Tibial nerve (tissue), 4 donors: Measurements from ENCODE around the gene MTMR3. TPM values are rescaled to one million over a fixed set of nuclear protein-coding genes. Genes with fewer than 3 reads are reported as not detected.

ENCODE experiments used
- DNase-seq, 2 donors: peaks; one replicate each; pipeline ENCODE4 v3.0.0-alpha.2; 2019; ENCODE audit warnings: low spot score in 2 of 2
- H3K27ac ChIP-seq, 4 donors: fragments of 200-600 bp; sonication (generic) in 3 of 4; one replicate each; pipeline ENCODE4 v1.5.1; 2017 to 2019; ENCODE audit warnings: mild to moderate bottlenecking in 1 of 4
- H3K27me3 ChIP-seq, 2 donors: fragments of 200-600 bp; sonication (generic) in 1 of 2; one replicate each; pipeline versions ENCODE4 v1.5.1 to v1.6.0; 2017 to 2019
- H3K36me3 ChIP-seq, 3 donors: fragments of 200-600 bp; sonication (generic); one replicate each; pipeline ENCODE4 v1.5.1; 2018 to 2019
- H3K4me1 ChIP-seq, 4 donors: fragments of 200-600 bp; sonication (generic) in 3 of 4; one replicate each; pipeline ENCODE4 v1.5.1; 2017 to 2019
- H3K4me3 ChIP-seq, 4 donors: fragments of 200-600 bp; sonication (generic) in 3 of 4; one replicate each; pipeline ENCODE4 v1.5.1; 2017 to 2019; ENCODE audit warnings: mild to moderate bottlenecking in 1 of 4, moderate library complexity in 1 of 4
- H3K9me3 ChIP-seq, 4 donors: fragments of 200-600 bp; sonication (generic) in 3 of 4; one replicate each; pipeline ENCODE4 v1.5.1; 2017 to 2019
- EP300 ChIP-seq, 2 donors: sonication (generic); formaldehyde crosslinking; IDR thresholded peaks; one replicate each; pipeline ENCODE4 v1.6.1; 2017; ENCODE audit warnings: antibody characterized with exemption in 2 of 2, mild to moderate bottlenecking in 1 of 2
- POLR2A ChIP-seq, 2 donors: fragments of 450-650 bp; IDR thresholded peaks; one replicate each; pipeline ENCODE4 v1.6.1; 2017; ENCODE audit warnings: antibody characterized with exemption in 2 of 2, mild to moderate bottlenecking in 2 of 2, moderate library complexity in 2 of 2
- WGBS, 2 donors: methylation state at CpG; one replicate each; pipeline ENCODE4 v1.1.5; 2018; 5-methylcytosine and 5-hydroxymethylcytosine counted together
- total RNA-seq, 4 donors: library from RNA; depleted of rRNA; stranded (reverse); fragments of >200 nt; gene quantifications; one replicate each; pipeline ENCODE4 v1.1.0, GENCODE V29; 2016
- TF ChIP-seq, protein P1 (sequence below), 5 experiments: fragments of 200-600 bp in 3 of 5; fragments of 450-650 bp in 2 of 5; sonication (generic) in 3 of 5; IDR thresholded peaks; one replicate each; pipeline ENCODE4 v1.5.1; 2016 to 2019; ENCODE audit warnings: antibody characterized with exemption in 5 of 5, mild to moderate bottlenecking in 3 of 5, moderate library complexity in 2 of 5

Gene MTMR3
- total RNA-seq, 4 donors from 2014 or later = 56.1 to 91.2 (median 74.5) TPM

DNA sequence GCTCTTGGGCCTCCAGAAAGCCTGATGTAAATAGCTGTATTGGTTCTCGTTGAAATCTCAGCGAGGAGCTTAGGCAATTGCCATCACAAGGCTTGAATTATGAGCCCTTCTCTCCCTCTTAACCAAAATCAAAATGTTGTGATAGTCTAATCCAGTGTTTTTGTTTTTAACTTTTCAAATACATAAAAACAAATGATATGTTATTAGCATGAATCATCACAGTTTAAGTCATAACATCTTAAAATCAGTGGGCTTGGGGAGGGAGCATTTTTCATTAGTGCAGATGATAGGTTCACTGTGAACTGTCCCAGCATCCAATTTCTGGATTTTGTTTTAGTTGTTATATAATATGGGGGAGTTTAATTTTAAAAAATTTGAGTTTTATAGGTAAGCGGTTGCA is 148.4 kb downstream of the MTMR3 start:
- Histone ChIP-seq H3K36me3 (peaks cover 0 to 30% (median 3%) of the 10 kb centered on the region in 3 donors), H3K9me3 (no peaks in the 10 kb centered on the region), H3K27me3 (no peaks in the 10 kb centered on the region), H3K4me3 (no peak overlapping the region), H3K27ac (no peak overlapping the region), H3K4me1 (peaks cover 0 to 70% (median 20%) of the 10 kb centered on the region in 4 donors)
- 92% methylated on average over 3 of the region's 3 CpGs for WGBS, 2 donors
- DNase-seq = no peak
- no peak for TF ChIP-seq POLR2A (IDR thresholded peaks at IDR 0.05)
- TF ChIP-seq, protein P1, sequence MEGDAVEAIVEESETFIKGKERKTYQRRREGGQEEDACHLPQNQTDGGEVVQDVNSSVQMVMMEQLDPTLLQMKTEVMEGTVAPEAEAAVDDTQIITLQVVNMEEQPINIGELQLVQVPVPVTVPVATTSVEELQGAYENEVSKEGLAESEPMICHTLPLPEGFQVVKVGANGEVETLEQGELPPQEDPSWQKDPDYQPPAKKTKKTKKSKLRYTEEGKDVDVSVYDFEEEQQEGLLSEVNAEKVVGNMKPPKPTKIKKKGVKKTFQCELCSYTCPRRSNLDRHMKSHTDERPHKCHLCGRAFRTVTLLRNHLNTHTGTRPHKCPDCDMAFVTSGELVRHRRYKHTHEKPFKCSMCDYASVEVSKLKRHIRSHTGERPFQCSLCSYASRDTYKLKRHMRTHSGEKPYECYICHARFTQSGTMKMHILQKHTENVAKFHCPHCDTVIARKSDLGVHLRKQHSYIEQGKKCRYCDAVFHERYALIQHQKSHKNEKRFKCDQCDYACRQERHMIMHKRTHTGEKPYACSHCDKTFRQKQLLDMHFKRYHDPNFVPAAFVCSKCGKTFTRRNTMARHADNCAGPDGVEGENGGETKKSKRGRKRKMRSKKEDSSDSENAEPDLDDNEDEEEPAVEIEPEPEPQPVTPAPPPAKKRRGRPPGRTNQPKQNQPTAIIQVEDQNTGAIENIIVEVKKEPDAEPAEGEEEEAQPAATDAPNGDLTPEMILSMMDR (IDR thresholded peaks at IDR 0.05) = no peak
- no peak for TF ChIP-seq EP300 (IDR thresholded peaks at IDR 0.05)

DNA sequence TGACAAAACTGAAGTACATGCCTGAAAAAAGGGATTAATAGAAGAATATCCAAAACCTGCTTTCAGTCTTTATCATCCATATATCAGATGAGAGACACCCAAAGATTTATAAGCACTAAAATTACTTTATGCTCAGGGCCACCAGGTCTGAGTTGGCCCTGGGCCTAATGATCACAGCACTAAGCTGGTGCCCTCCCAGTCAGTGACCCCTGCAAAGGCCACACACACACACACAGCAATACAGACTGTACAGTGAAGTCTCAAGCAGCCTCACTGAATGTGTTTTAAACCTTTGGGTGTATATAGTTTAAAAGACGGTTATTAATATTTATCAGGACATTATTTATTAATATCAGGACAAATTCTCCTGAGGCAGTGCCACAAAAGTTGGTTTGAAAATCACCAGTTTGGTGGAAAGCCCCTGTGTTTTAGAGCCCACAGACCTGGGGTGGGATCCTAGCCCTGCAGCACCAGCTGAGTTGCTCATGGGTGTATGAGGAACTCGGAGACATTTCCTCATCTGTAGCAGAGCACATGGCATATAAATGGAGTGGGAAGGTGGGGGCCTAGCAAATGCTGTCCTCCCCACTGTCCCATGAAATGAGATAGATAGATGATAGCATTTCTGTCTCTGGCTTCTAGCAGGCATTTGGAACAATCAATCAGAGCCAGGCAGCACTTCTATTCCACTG is 148.9 kb downstream of the MTMR3 start:
- peaks cover 0 to 64% (median 19%) of the 10 kb centered on the region in 4 donors for H3K4me1 ChIP-seq
- no peaks in the 10 kb centered on the region for H3K9me3 ChIP-seq
- H3K4me3 ChIP-seq = no peak overlapping the region
- TF ChIP-seq, protein P1 (IDR thresholded peaks at IDR 0.05) = no peak
- TF ChIP-seq POLR2A (IDR thresholded peaks at IDR 0.05) (no peak), EP300 (IDR thresholded peaks at IDR 0.05) (no peak)
- WGBS, 2 donors = 71 to 87% methylated on average over 2 of the region's 2 CpGs
- peaks cover 0 to 24% (median 0%) of the 10 kb centered on the region in 3 donors for H3K36me3 ChIP-seq
- H3K27me3 ChIP-seq = no peaks in the 10 kb centered on the region
- DNase-seq = no peak
- H3K27ac ChIP-seq = peak overlapping the region in 1 of 4 donors; percentile 4

DNA sequence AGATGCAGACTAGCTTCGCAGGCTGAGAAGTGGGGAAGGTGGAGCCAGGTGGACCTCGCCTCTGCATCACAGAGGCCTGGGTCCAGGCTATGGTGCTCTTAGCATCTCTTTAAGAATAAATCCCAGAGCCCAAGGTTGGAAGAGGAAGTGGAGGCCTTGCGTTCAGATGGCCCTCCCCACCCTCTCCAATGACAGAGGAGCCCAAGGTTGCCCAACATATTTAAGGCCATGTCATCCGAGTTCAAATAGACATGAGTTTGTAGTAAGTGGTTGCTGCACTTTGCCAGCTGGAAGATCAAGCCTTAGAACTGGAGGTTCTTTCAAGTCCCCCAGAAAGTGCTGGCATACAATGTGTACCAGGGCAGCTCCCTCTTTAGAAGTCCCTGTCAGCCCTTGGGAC is 150.2 kb downstream of the MTMR3 start:
- Histone ChIP-seq H3K4me1 (peaks cover 0 to 52% (median 13%) of the 10 kb centered on the region in 4 donors), H3K4me3 (no peak overlapping the region), H3K27ac (no peak overlapping the region), H3K36me3 (peaks cover 0 to 19% (median 0%) of the 10 kb centered on the region in 3 donors), H3K27me3 (no peaks in the 10 kb centered on the region), H3K9me3 (no peaks in the 10 kb centered on the region)
- DNase-seq = no peak
- 83 to 90% methylated on average over 4 of the region's 4 CpGs for WGBS, 2 donors
- TF ChIP-seq, protein P1 (IDR thresholded peaks at IDR 0.05) = no peak
- TF ChIP-seq POLR2A (IDR thresholded peaks at IDR 0.05) (no peak), EP300 (IDR thresholded peaks at IDR 0.05) (no peak)

DNA sequence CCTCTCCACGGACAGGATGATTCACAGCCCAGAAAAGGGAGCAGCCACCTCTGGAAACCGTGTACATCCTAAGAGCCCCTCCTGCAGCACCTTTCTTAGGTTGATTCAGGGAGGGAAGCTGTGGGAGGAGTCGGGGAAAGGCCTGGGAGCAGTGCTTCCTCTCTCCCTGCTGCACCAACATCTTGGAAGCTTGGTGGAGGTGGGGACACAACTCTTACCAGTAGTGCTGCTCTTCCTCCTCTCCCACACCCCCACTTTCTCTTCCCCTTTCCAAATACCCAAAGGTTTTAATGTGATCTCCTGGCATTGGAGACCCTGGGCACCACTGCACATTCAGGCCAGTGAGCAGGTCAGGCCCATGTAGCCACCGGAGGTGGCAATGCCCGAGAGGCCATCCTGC is 150.9 kb downstream of the MTMR3 start:
- TF ChIP-seq POLR2A (IDR thresholded peaks at IDR 0.05) (no peak), EP300 (IDR thresholded peaks at IDR 0.05) (no peak)
- TF ChIP-seq, protein P1 (IDR thresholded peaks at IDR 0.05) = no peak

DNA sequence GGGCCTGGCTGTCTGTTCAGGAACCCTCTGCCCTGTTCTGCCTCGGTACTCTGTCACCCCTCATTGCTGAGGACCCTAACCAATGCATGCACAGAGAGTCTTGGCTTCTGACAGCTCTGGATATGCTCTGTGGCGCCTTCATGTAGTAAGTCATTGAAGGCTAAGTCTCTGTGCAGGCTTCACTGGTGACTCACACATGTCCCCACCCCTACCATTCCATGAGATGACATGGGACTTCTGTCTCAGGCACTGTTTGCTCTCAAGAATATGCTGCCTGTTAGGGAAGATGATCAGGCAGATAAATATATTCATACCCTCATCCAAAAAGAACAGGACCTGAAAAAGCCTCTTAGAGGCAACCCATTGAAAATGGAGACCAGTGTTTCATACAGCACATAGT is 153.7 kb downstream of the MTMR3 start:
- Histone ChIP-seq H3K4me1 (peaks cover 0 to 23% (median 0%) of the 10 kb centered on the region in 4 donors), H3K4me3 (no peak overlapping the region), H3K36me3 (peaks cover 0 to 10% (median 0%) of the 10 kb centered on the region in 3 donors), H3K9me3 (no peaks in the 10 kb centered on the region), H3K27ac (no peak overlapping the region), H3K27me3 (no peaks in the 10 kb centered on the region)
- TF ChIP-seq EP300 (IDR thresholded peaks at IDR 0.05) = no peak
- TF ChIP-seq, protein P1 (IDR thresholded peaks at IDR 0.05) = no peak
- TF ChIP-seq POLR2A (IDR thresholded peaks at IDR 0.05) = no peak
- WGBS, 2 donors = 60 to 80% methylated on average over 2 of the region's 2 CpGs
- no peak for DNase-seq

More for the DNA sequence above, 150.9 kb downstream of the MTMR3 start:
- no peak overlapping the region for H3K27ac ChIP-seq
- H3K9me3 ChIP-seq = no peaks in the 10 kb centered on the region
- no peak for DNase-seq
- no peak overlapping the region for H3K4me3 ChIP-seq
- H3K27me3 ChIP-seq = no peaks in the 10 kb centered on the region
- WGBS, 2 donors = 54 to 78% methylated on average over 3 to 5 of the region's 5 CpGs
- H3K36me3 ChIP-seq = peaks cover 0 to 16% (median 0%) of the 10 kb centered on the region in 3 donors
- H3K4me1 ChIP-seq = peaks cover 0 to 50% (median 9%) of the 10 kb centered on the region in 4 donors
